Kidney epithelial cell (primary cell): ENCODE measurements around the gene PGM1. TPM values are rescaled to one million over a fixed set of nuclear protein-coding genes. Genes with fewer than 3 reads are reported as not detected.
A peak's percentile ranks its signal among the peaks of the same experiment; 100 is the strongest.

Source experiments
- DNase-seq: peaks from one replicate; pipeline ENCODE4 v3.0.0-alpha.2; 2010; ENCODE audit warnings: low read depth
- H3K27me3 ChIP-seq: 2 replicates; pipeline ENCODE4 v1.6.0; 2011; ENCODE audit warnings: low read length; ENCODE audit not compliant: control insufficient read depth, insufficient read depth
- H3K36me3 ChIP-seq: 2 replicates; pipeline ENCODE4 v1.5.1; 2011; ENCODE audit warnings: low read length; ENCODE audit not compliant: control insufficient read depth, insufficient read depth
- H3K4me3 ChIP-seq: 2 replicates; pipeline ENCODE4 v1.5.1; 2011; ENCODE audit warnings: low read depth, mild to moderate bottlenecking, control low read depth, low read length
- CTCF ChIP-seq: IDR thresholded peaks from 2 replicates; pipeline ENCODE4 v1.5.1; 2011; ENCODE audit warnings: mild to moderate bottlenecking, moderate library complexity, low read length, control low read depth, inconsistent platforms; ENCODE audit not compliant: insufficient read depth, poor library complexity, severe bottlenecking
- total RNA-seq: library from RNA; depleted of rRNA; stranded (reverse); fragments of >200 nt; gene quantifications from 2 replicates; pipeline ENCODE4 v1.2.3, GENCODE V29; 2015

Gene PGM1
- total RNA-seq, 1 donor from 2014 or later = 36.2 TPM

GRCh38 chr1:63603810-63604209 is 10.6 kb downstream of the PGM1 start:
- H3K36me3 ChIP-seq = no peaks in the 10 kb centered on the region
- no peak overlapping the region for H3K4me3 ChIP-seq
- no peaks in the 10 kb centered on the region for H3K27me3 ChIP-seq
- no peak for DNase-seq
- TF ChIP-seq CTCF = no peak

GRCh38 chr1:63607322-63607721 is 14.1 kb downstream of the PGM1 start:
- TF ChIP-seq CTCF = no peak
- Histone ChIP-seq H3K36me3 (no peaks in the 10 kb centered on the region), H3K4me3 (no peak overlapping the region), H3K27me3 (no peaks in the 10 kb centered on the region)
- DNase-seq = no peak

GRCh38 chr1:63611231-63611630 is 18.0 kb downstream of the PGM1 start:
- H3K36me3 ChIP-seq = no peaks in the 10 kb centered on the region

GRCh38 chr1:63612564-63612963 is 19.4 kb downstream of the PGM1 start:
- no peak for DNase-seq
- Histone ChIP-seq H3K27me3 (no peaks in the 10 kb centered on the region), H3K4me3 (no peak overlapping the region), H3K36me3 (no peaks in the 10 kb centered on the region)
- TF ChIP-seq CTCF = no peak

More at GRCh38 chr1:63611231-63611630, 18.0 kb downstream of the PGM1 start:
- Histone ChIP-seq H3K27me3 (no peaks in the 10 kb centered on the region), H3K4me3 (no peak overlapping the region)
- TF ChIP-seq CTCF = no peak
- no peak for DNase-seq

- no peak for TF ChIP-seq CTCF
- DNase-seq = no peak
- H3K27me3 ChIP-seq = no peaks in the 10 kb centered on the region
Measured at GRCh38 chr1:63612971-63613370, 19.8 kb downstream of the PGM1 start.

GRCh38 chr1:63615768-63616420 is 22.7 kb downstream of the PGM1 start:
- TF ChIP-seq CTCF = peak; percentile 55
- DNase-seq = no peak

More at GRCh38 chr1:63612971-63613370, 19.8 kb downstream of the PGM1 start:
- no peaks in the 10 kb centered on the region for H3K36me3 ChIP-seq
- H3K4me3 ChIP-seq = no peak overlapping the region

More at GRCh38 chr1:63615768-63616420, 22.7 kb downstream of the PGM1 start:
- Histone ChIP-seq H3K27me3 (no peaks in the 10 kb centered on the region), H3K4me3 (no peak overlapping the region), H3K36me3 (no peaks in the 10 kb centered on the region)
